GM10266 (cell line): ENCODE results near the gene KRT7.

Source experiments
- DNase-seq: peaks from one replicate; pipeline ENCODE4 v3.0.0; 2012; ENCODE audit errors: extremely low spot score
- CTCF ChIP-seq: IDR thresholded peaks from 2 replicates; pipeline ENCODE4 v1.5.1; 2012; ENCODE audit warnings: mild to moderate bottlenecking, low read depth; ENCODE audit not compliant: control insufficient read depth, insufficient read depth; ENCODE audit errors: missing control alignments

KRT7 gene

GRCh38 chr12:52187640-52188039 lies 45.4 kb upstream of the KRT7 start:
- no peak for DNase-seq
- no peak for TF ChIP-seq CTCF

GRCh38 chr12:52188658-52189057 lies 44.4 kb upstream of the KRT7 start:
- no peak for DNase-seq
- TF ChIP-seq CTCF = no peak

- no peak for TF ChIP-seq CTCF
- DNase-seq = no peak
These were observed 43.5 kb upstream of the KRT7 start for GRCh38 chr12:52189376-52190174.

GRCh38 chr12:52190860-52191729 lies 41.9 kb upstream of the KRT7 start:
- TF ChIP-seq CTCF = no peak
- DNase-seq = no peak

- DNase-seq = no peak
- no peak for TF ChIP-seq CTCF
These were observed 40.9 kb upstream of the KRT7 start, which contains the start of gene KRT80 for GRCh38 chr12:52191841-52192791. TSS of gene KRT80 (minus strand) at chr12:52192014. CDS start at chr12:52191902, 112 bp downstream.

GRCh38 chr12:52193532-52193931 lies 39.5 kb upstream of the KRT7 start:
- no peak for DNase-seq
- no peak for TF ChIP-seq CTCF
